GM12865 (cell line): ENCODE data around the gene DEFB112.

Source experiments
- DNase-seq: peaks from one replicate; pipeline ENCODE4 v3.0.0; 2010; ENCODE audit warnings: low read depth
- H3K4me3 ChIP-seq: 2 replicates; pipeline ENCODE4 v1.5.1; 2011; ENCODE audit warnings: mild to moderate bottlenecking, low read depth, low read length, control low read depth
- CTCF ChIP-seq: IDR thresholded peaks from 2 replicates; pipeline ENCODE4 v1.5.1; 2011; ENCODE audit warnings: low read length, control low read depth, low read depth, inconsistent platforms; ENCODE audit not compliant: insufficient read depth; ENCODE audit errors: missing control alignments

DEFB112 gene

GRCh38 chr6:50003139-50003538, 46.6 kb downstream of the DEFB112 start:
- no peak for TF ChIP-seq CTCF
- DNase-seq: no peak
- H3K4me3 ChIP-seq: no peak overlapping the region

- no peak for DNase-seq
- TF ChIP-seq CTCF: no peak
- H3K4me3 ChIP-seq: no peak overlapping the region
These were observed 54.5 kb downstream of the DEFB112 start for GRCh38 chr6:49995278-49995677.
